T-helper 1 cell treated with Interleukin-12 subunit alpha and Interleukin-12 subunit beta and Interleukin-4 antibody, amounts not matched to agents 30 ng/mL and 1 ng/mL, for 36 hours (primary cell): ENCODE measurements around the gene CHD2. TPM values are rescaled to one million over a fixed set of nuclear protein-coding genes. Genes with fewer than 3 reads are reported as not detected.

Experiments
- intact Hi-C: fragments of 100-400 bp; cut with micrococcal nuclease; formaldehyde crosslinking; loops from one replicate; pipeline ENCODE4 v1.15.1; 2024
- total RNA-seq: library from RNA; stranded (reverse); gene quantifications from 2 replicates; pipeline ENCODE4 v1.2.3, GENCODE V29; 2022

Gene CHD2
- total RNA-seq, 1 donor from 2014 or later: 146 TPM

DNA sequence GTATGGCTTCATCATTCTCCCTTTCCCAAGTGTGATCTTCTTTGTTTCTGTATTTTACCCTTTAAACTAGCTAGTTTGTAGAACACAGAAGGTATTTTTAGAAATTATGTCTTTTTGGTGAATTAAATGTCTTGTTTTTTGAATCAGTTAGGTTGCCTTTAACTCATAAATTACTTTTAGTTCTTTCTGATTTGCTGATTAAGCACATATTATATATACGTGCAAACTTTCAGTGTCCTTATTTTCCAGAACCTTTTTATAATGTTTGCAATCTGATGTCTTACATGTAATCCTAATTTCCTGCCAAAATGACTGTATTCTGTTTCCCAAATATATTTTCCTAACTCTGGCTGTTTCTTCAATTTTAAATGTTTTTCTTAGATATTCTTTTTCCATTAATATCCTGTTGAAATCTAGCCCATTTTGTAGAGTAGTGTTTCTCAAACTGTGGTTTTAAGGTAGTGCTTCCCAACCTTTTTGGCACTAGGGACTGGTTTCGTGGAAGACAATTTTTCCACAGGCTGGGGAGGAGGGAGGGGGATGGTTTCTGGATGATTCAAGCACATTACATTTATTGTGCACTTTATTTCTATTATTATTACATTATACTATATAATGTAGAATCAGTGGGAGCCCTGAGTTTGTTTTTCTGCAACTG lies 51.8 kb downstream of the CHD2 start:
- intact Hi-C loops: loop anchor here (10.0 kb wide), 1 partner anchor 53 kb away; no protein-coding TSS in a partner anchor

GRCh38 chr15:92952458-92952850 lies 52.3 kb downstream of the CHD2 start:
- intact Hi-C loops: loop anchor here (10.0 kb wide), 1 partner anchor 52 kb away; no protein-coding TSS in a partner anchor

DNA sequence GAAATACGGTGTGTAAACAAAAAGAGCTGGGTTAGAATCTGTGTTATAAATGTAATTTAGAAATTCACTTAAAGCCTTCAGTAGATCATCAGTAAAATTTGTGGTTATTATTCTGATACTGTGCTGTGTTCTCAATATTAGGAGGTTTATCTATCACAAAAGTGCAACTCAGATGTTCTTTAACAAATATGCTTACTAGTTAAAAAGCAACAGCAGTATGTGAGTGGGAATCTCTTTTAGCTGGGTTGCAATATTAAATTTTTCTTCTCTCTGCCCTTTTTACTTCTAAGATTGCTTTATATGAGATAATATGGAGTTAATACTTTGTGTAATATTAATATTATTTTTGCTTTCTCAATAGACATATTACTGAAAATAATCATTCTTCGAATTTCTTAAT lies 53.4 kb downstream of the CHD2 start:
- intact Hi-C loops: loop anchor here (10.0 kb wide), 1 partner anchor 51 kb away; no protein-coding TSS in a partner anchor

GRCh38 chr15:92954002-92954401 lies 53.9 kb downstream of the CHD2 start:
- intact Hi-C loops: loop anchor here (10.0 kb wide), 1 partner anchor 51 kb away; no protein-coding TSS in a partner anchor

DNA sequence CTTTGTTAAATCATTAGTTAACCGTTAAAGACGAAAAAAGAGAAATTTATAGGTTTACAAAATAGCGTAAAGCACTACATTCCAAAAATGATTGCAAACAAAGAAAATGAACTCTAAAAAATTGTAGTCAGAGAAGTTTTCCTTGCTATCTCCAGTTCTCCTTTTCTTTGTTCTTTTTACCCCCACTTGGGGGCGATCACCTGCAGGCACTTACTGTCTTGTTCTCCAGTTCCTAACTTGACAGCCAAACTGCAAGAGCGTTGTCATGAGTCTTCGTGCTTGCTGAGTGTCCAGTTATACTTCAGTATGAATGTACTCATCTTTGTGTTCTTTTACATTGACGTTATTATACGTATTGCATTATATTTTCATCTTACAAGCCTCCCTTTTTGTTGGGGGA lies 54.5 kb downstream of the CHD2 start:
- intact Hi-C loops: loop anchor here (10.0 kb wide), 1 partner anchor 50 kb away; no protein-coding TSS in a partner anchor

- intact Hi-C loops: loop anchor here (2.0 to 10.0 kb wide), 2 partner anchors 13 to 49 kb away; no protein-coding TSS in a partner anchor
These were observed 55.6 kb downstream of the CHD2 start for GRCh38 chr15:92955706-92956105.

DNA sequence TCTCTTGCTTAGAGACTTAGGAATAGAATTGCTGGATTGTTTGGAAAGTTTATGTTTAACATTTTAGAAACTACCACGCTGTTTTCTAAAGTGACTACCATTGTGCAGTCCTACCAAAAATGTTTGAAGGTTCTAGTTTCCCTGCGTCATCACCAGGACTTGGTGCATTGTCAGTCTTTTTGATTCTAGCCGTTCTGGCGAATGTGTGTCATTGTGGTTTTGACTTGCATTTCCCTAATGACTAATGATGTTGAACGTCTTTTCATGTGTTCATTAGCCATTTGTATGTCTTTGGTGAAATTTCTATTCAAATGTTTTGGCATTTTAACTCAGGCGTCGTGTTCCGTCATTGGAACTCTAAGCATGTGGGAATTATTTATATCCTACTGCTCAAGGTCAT lies 58.0 kb downstream of the CHD2 start:
- intact Hi-C loops: loop anchor here (10.0 kb wide), 1 partner anchor 47 kb away; no protein-coding TSS in a partner anchor

DNA sequence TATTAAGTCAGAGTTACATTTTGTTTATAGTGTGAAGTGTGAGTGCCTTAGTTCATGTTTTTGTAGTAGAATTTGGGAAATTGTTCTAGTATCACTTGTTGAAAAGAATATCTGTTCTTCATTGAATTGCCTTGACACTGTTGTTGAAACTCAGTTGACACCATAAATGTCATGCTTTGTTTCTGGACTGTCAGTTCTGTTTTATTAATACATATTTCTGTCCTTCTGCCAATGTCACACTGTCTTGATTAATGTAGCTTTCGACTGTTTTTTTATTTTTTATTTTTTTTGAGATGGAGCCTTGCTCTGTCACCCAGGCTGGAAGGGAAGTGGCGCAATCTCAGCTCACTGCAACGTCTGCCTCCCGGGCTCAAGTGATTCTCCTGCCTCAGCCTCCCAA lies 59.1 kb downstream of the CHD2 start:
- intact Hi-C loops: loop anchor here (10.0 kb wide), 1 partner anchor 46 kb away; no protein-coding TSS in a partner anchor

- intact Hi-C loops: no loop called here
These were observed 61.0 kb downstream of the CHD2 start for GRCh38 chr15:92960996-92961681.

DNA sequence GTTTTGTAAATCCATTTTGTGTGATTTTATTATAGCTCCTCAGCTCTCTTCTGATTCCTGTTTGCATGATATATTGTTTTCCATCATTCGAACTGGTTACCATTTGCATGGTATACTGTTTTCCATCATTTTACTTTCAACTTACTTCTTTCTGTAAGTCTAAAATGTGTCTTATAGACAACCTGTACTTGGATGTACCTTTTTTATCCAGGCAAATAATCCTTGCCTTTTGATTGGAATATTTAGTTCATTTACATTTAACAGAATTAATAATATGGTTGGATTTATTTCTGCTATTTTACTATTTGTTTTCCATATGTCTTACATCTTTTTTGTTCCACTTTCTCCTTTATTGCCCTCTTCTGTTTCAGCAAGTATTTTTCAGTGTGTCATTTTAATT lies 62.8 kb downstream of the CHD2 start:
- intact Hi-C loops: no loop called here

DNA sequence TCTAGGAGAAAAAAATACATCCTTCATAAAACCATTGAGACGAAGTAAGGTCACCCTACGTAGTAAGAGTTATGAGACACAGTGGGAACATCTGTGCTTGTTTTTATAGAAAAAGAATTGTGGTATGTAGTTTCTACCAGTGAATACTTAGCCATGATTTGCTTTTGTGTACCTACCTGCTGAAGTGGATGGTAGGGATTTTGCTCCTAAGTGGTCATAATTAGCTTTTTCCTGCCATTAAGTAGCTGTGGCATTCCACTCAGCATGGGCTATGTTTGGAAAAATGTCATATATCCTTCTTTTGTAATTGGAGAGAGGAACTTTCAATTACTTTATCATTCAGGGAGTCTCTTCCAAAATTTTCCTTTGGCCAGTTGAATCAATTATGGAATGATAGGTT lies 63.7 kb downstream of the CHD2 start:
- intact Hi-C loops: no loop called here

DNA sequence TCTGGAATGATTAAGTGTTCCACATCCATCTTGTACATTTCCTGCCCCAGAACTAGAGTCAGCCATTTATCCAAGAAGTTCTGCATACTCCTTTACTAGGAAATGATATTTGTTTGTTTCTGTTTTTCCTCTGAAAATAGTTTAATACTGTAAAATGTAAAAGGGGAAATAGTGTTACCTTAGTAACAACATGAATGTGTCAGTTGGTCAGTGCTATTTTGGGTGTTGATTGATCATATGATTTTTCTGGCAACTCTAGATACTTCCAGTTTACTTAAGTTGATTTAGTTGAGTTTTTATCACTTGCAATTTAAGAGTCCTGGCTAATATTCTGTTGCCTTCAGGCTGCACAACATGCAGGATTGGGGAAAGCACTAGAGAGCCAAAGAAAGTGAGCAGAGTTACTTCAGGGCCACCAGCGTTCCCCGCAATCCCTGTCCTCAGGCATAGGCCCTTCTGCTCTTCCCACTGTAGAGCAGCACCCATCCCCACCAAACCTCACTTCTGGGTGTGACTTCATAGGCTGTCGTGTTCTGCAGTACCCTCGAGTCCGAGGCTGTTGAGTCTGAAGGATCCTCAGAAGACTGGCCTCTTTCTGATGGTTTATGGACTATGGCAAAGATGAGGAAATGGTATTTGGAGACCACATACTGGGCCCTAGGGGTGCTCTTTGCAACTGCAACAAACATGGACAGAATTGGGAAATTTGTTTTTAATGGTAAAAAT lies 69.0 kb downstream of the CHD2 start:
- intact Hi-C loops: no loop called here

GRCh38 chr15:92970656-92971055 lies 70.5 kb downstream of the CHD2 start:
- intact Hi-C loops: no loop called here

GRCh38 chr15:92971081-92971480 lies 71.0 kb downstream of the CHD2 start:
- intact Hi-C loops: no loop called here

DNA sequence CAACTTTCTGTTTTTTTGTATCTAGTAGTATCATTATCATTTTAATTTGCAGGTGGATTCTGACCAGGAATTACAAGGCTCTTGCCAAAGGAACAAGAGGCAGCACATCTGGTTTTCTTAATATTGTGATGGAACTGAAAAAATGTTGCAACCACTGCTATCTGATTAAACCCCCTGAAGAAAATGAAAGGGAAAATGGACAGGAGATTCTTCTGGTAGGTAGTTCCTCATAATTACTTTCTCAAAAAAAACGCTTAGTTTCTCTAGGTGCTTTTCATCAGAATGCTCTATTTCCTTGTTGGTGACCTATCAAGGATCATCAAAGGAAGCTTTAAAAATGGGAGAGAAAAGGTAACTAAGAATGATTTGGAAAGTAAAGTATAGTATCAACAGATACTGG lies 71.6 kb downstream of the CHD2 start:
- intact Hi-C loops: no loop called here

GRCh38 chr15:92974183-92974915 lies 74.2 kb downstream of the CHD2 start:
- intact Hi-C loops: no loop called here

GRCh38 chr15:92979011-92979701 lies 79.0 kb downstream of the CHD2 start:
- intact Hi-C loops: no loop called here

DNA sequence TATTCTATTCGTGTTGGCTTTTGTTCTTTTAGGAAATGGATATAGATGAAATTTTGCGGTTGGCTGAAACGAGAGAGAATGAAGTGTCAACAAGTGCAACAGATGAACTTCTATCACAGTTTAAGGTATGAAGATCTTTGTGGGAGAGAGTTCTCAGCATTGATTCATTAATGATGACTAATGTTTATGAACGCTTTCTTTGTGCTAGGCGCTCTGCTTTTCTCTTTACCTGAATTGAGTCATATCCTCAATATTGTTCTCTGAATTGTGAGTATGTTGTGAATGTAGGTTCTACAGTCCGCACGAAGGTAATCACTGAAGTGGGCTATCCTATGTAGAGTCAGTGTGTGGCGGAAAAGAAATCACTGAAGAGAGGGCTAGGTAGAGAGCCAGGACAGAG lies 81.2 kb downstream of the CHD2 start:
- intact Hi-C loops: loop anchor here (5.0 kb wide), 1 partner anchor 39 kb away; no protein-coding TSS in a partner anchor

- intact Hi-C loops: loop anchor here (1.0 to 5.0 kb wide), 2 partner anchors 12 to 42 kb away; no protein-coding TSS in a partner anchor
These were observed 84.0 kb downstream of the CHD2 start for GRCh38 chr15:92984161-92984560.

DNA sequence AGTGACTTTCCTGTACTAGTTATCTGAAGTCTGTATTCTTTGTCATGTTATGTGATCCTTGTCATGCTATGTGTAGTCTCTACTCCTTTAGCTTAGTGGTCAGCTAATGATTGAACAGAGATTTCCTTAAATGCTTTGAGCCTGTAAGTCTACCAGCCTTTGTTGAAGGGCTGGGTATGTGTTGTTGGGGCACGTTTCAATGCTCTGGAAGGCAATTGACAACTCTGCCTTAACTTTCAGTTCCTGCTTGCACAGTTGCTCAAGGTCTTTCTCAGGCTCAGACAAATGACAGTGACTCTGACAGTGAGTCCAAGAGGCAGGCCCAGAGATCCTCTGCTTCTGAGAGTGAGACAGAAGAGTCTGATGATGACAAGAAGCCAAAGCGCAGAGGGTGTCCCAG lies 89.3 kb downstream of the CHD2 start:
- intact Hi-C loops: no loop called here
